SK-N-SH (cell line): ENCODE data around the gene TICAM2. TPM values are rescaled to one million over a fixed set of nuclear protein-coding genes. Genes with fewer than 3 reads are reported as not detected.
"Not testable (repeated sequence)": the region's sequence is repeated elsewhere in the genome, so short reads cannot be mapped to it uniquely, and the experiment has no call there.

Source experiments
- CTCF ChIA-PET: fragments of 300-600, 350-600 bp; formaldehyde crosslinking; extraction: SDS; loops from one replicate; lab custom pipeline; 2021; lab: Yijun Ruan, JAX
- POLR2A ChIA-PET: fragments of 350-600 bp; sonication (Branson Sonifier 250); formaldehyde crosslinking; extraction: SDS; loops from one replicate; lab custom pipeline; 2020; ENCODE audit warnings: antibody characterized with exemption, inconsistent platforms; lab: Yijun Ruan, JAX
- DNase-seq: peaks from one replicate; pipeline ENCODE4 v3.0.0; 2012
- H2AFZ ChIP-seq: fragments of 200-600 bp; sonication (generic); 2 replicates; pipeline ENCODE4 v1.8.1; 2016; ENCODE audit warnings: antibody characterized with exemption, mild to moderate bottlenecking, low read depth
- H3F3A ChIP-seq: fragments of 200-600 bp; sonication (generic); replicated peaks from 2 replicates; pipeline ENCODE3; 2016; ENCODE audit warnings: antibody characterized with exemption, mild to moderate bottlenecking; ENCODE audit not compliant: insufficient read depth
- H3K27ac ChIP-seq, 2 experiments: fragments of 200-500 bp in 1 of 2; fragments of 200-600 bp in 1 of 2; sonication (Bioruptor generic) in 1 of 2; sonication (generic), shearing (Covaris generic) in 1 of 2; 2 replicates each; pipeline versions ENCODE4 v1.5.1 to v1.6.1; 2014 to 2016; ENCODE audit warnings: low read depth in 2 of 2, inconsistent platforms in 1 of 2, low read length in 1 of 2, mild to moderate bottlenecking in 1 of 2, mixed read lengths in 1 of 2
- H3K27me3 ChIP-seq: fragments of 200-600 bp; sonication (generic), shearing (Covaris generic); 2 replicates; pipeline ENCODE4 v1.6.1; 2016; ENCODE audit warnings: mixed run types; ENCODE audit not compliant: insufficient read depth
- H3K36me3 ChIP-seq, 2 experiments: fragments of 200-500 bp in 1 of 2; fragments of 200-600 bp in 1 of 2; sonication (Bioruptor generic) in 1 of 2; sonication (generic) in 1 of 2; replicated peaks in 1 of 2; 2 replicates each; pipeline versions ENCODE3 to v1.5.1; 2014 to 2016; ENCODE audit warnings: low read length in 1 of 2, mild to moderate bottlenecking in 1 of 2; ENCODE audit not compliant: insufficient read depth in 2 of 2, control insufficient read depth in 1 of 2
- H3K4me1 ChIP-seq, 2 experiments: fragments of 200-500 bp in 1 of 2; fragments of 200-600 bp in 1 of 2; sonication (Bioruptor generic) in 1 of 2; sonication (generic), shearing (Covaris generic) in 1 of 2; 2 replicates each; pipeline versions ENCODE4 v1.5.1 to v1.6.1; 2014 to 2016; ENCODE audit warnings: low read depth in 1 of 2, low read length in 1 of 2, mixed run types in 1 of 2; ENCODE audit not compliant: insufficient read depth in 2 of 2, control insufficient read depth in 1 of 2
- H3K4me2 ChIP-seq: fragments of 200-600 bp; sonication (generic), shearing (Covaris generic); 2 replicates; pipeline ENCODE4 v1.6.1; 2017; ENCODE audit warnings: mixed run types
- H3K4me3 ChIP-seq, 2 experiments: fragments of 200-500 bp in 1 of 2; fragments of 200-600 bp in 1 of 2; sonication (Bioruptor generic) in 1 of 2; sonication (generic), shearing (Covaris generic) in 1 of 2; 2 replicates each; pipeline versions ENCODE4 v1.5.1 to v1.8.1; 2014 to 2016; ENCODE audit warnings: low read depth in 2 of 2, inconsistent platforms in 1 of 2, low read length in 1 of 2, mild to moderate bottlenecking in 1 of 2, mixed read lengths in 1 of 2, moderate library complexity in 1 of 2
- H3K79me2 ChIP-seq: fragments of 200-600 bp; sonication (generic); 2 replicates; pipeline ENCODE4 v1.8.1; 2017; ENCODE audit warnings: mild to moderate bottlenecking; ENCODE audit not compliant: insufficient read depth
- H3K9ac ChIP-seq: fragments of 200-600 bp; sonication (generic); 2 replicates; pipeline ENCODE4 v1.6.1; 2017; ENCODE audit warnings: mixed run types
- H3K9me2 ChIP-seq: fragments of 200-600 bp; sonication (generic); 2 replicates; pipeline ENCODE4 v1.6.1; 2017; ENCODE audit warnings: mixed run types
- H3K9me3 ChIP-seq: fragments of 200-600 bp; sonication (generic); 2 replicates; pipeline ENCODE4 v1.6.1; 2017; ENCODE audit warnings: mixed run types, mild to moderate bottlenecking, moderate library complexity
- H4K20me1 ChIP-seq: fragments of 200-600 bp; sonication (generic); 2 replicates; pipeline ENCODE4 v1.6.1; 2017; ENCODE audit warnings: mild to moderate bottlenecking, mixed run types; ENCODE audit not compliant: insufficient read depth
- CHD2 ChIP-seq: fragments of 150-350 bp; IDR thresholded peaks from 2 replicates; pipeline ENCODE4 v1.6.1; 2018; ENCODE audit warnings: low read length; ENCODE audit not compliant: partially characterized antibody
- CTCF ChIP-seq: fragments of 200-600 bp; sonication (generic); IDR thresholded peaks from 2 replicates; pipeline ENCODE4 v1.6.1; 2017; ENCODE audit warnings: antibody characterized with exemption, mild to moderate bottlenecking, moderate library complexity
- ELF1 ChIP-seq: IDR thresholded peaks from 2 replicates; pipeline ENCODE4 v1.4.0; 2012
- EP300 ChIP-seq, 2 experiments: IDR thresholded peaks; 2 replicates each; pipeline versions ENCODE4 v1.4.0 to v1.6.1; 2012; ENCODE audit warnings: borderline replicate concordance in 1 of 2, low read depth in 1 of 2, low read length in 1 of 2
- FOSL2 ChIP-seq: IDR thresholded peaks from 2 replicates; pipeline ENCODE4 v1.4.0; 2012; ENCODE audit warnings: low read depth, mild to moderate bottlenecking, moderate library complexity, borderline replicate concordance
- FOXM1 ChIP-seq: IDR thresholded peaks from 2 replicates; pipeline ENCODE4 v1.4.0; 2012; ENCODE audit warnings: low read depth, mild to moderate bottlenecking
- MAX ChIP-seq: IDR thresholded peaks from 2 replicates; pipeline ENCODE4 v1.4.0; 2012; ENCODE audit warnings: low read depth
- MXI1 ChIP-seq: IDR thresholded peaks from 2 replicates; pipeline ENCODE4 v1.6.1; 2012; ENCODE audit warnings: mild to moderate bottlenecking, low read depth, low read length, improper control_type of control experiment
- NRF1 ChIP-seq: IDR thresholded peaks from 2 replicates; pipeline ENCODE4 v1.6.1; 2012; ENCODE audit warnings: low read depth, mild to moderate bottlenecking, low read length
- PBX3 ChIP-seq: IDR thresholded peaks from 2 replicates; pipeline ENCODE4; 2012
- RXRA ChIP-seq: IDR thresholded peaks from 2 replicates; pipeline ENCODE4 v1.4.0; 2012; ENCODE audit warnings: low read depth, mild to moderate bottlenecking, borderline replicate concordance
- USF1 ChIP-seq: IDR thresholded peaks from 2 replicates; pipeline ENCODE4 v1.4.0; 2012; ENCODE audit warnings: low read depth, borderline replicate concordance
- ZBTB33 ChIP-seq: IDR thresholded peaks from 2 replicates; pipeline ENCODE4 v1.4.0; 2012; ENCODE audit warnings: low read depth, borderline replicate concordance
- WGBS: methylation state at CpG from one replicate; pipeline ENCODE4 v1.1.6; 2017; ENCODE audit warnings: low lambda C conversion rate; 5-methylcytosine and 5-hydroxymethylcytosine counted together
- polyA plus RNA-seq, 3 experiments: library from polyadenylated mRNA; depleted of rRNA; stranded (reverse); fragments of >200 nt; gene quantifications; 2 replicates each; pipeline ENCODE4 v1.2.3, GENCODE V29; 2012

The TICAM2 gene
- polyA plus RNA-seq, 1 of the 3 experiments (the other 2 are of a cell fraction): not detected

- Histone ChIP-seq H3K36me3 (no peaks in the 10 kb centered on the region), H2AFZ (no peak overlapping the region), H3K4me1 (peaks cover 0 to 9% of the 10 kb centered on the region in 2 experiments; a peak in 1 of 4 replicates), H3K4me3 (no peak overlapping the region), H3K79me2 (no peaks in the 10 kb centered on the region), H3K9me2 (no peaks in the 10 kb centered on the region), H4K20me1 (no peaks in the 10 kb centered on the region), H3K4me2 (no peak overlapping the region), H3K9ac (no peak overlapping the region), H3K27ac (no peak overlapping the region), H3K27me3 (no peaks in the 10 kb centered on the region), H3K9me3 (no peaks in the 10 kb centered on the region), H3F3A (peaks cover 6% of the 10 kb centered on the region)
- TF ChIP-seq RXRA (no peak), MXI1 (no peak), PBX3 (no peak), FOSL2 (no peak), USF1 (no peak), EP300 (IDR thresholded peaks at IDR 0.05; ENCODE audit: borderline replicate concordance in 1 of 2, low read depth in 1 of 2, low read length in 1 of 2) (no peak), FOXM1 (no peak), NRF1 (no peak), ZBTB33 (no peak), CHD2 (no peak), ELF1 (no peak), MAX (no peak), CTCF (no peak)
- ChIA-PET POLR2A (no interaction called here), CTCF (no interaction called here)
- 21% methylated on average over 3 of the region's 3 CpGs for WGBS
- DNase-seq: no peak
Measured at GRCh38 chr5:115648056-115648455, 45.8 kb upstream of the TICAM2 start.

- H3K27ac ChIP-seq, CTCF ChIA-PET, H3K4me1 ChIP-seq, H2AFZ ChIP-seq, H3K4me3 ChIP-seq, H3K4me2 ChIP-seq, H3F3A ChIP-seq, DNase-seq, H3K27me3 ChIP-seq, H3K9me2 ChIP-seq, H4K20me1 ChIP-seq, H3K9ac ChIP-seq, H3K36me3 ChIP-seq, H3K79me2 ChIP-seq, H3K9me3 ChIP-seq: not testable (repeated sequence)
- POLR2A ChIA-PET: interaction anchor here (0.6 kb wide), 1 partner anchor 275 kb away, joined by 3 read pairs; no protein-coding TSS in a partner anchor
- whole genome bisulfite sequencing: 66% methylated on average over 5 of the region's 5 CpGs
Measured at GRCh38 chr5:115645386-115645785, 43.1 kb upstream of the TICAM2 start.
